GM23338 (cell line): ENCODE results near the gene SCUBE2. TPM values are rescaled to one million over a fixed set of nuclear protein-coding genes. Genes with fewer than 3 reads are reported as not detected.

ENCODE experiments used
- ATAC-seq: fragments of 200-7000 bp; cut with Tn5 transposase; 3 replicates; pipeline ENCODE4 v1.9.1; 2020
- DNase-seq: peaks from one replicate; pipeline ENCODE4 v3.0.0-alpha.2; 2015; ENCODE audit warnings: low spot score
- H2AFZ ChIP-seq: fragments of 200-600 bp; sonication (generic); 2 replicates; pipeline ENCODE4 v1.8.0; 2016; ENCODE audit warnings: antibody characterized with exemption, mild to moderate bottlenecking, moderate library complexity
- H3F3A ChIP-seq: fragments of 200-600 bp; sonication (generic); replicated peaks from 2 replicates; pipeline ENCODE4 v1.8.0; 2017; ENCODE audit warnings: antibody characterized with exemption, mixed run types, low read depth
- H3K27ac ChIP-seq: fragments of 200-600 bp; sonication (generic); 2 replicates; pipeline ENCODE4 v1.6.1; 2016; ENCODE audit warnings: low read depth
- H3K27me3 ChIP-seq: fragments of 200-600 bp; sonication (generic); 2 replicates; pipeline ENCODE4 v1.8.0; 2016; ENCODE audit warnings: mild to moderate bottlenecking, mixed run types, moderate library complexity; ENCODE audit not compliant: insufficient read depth
- H3K36me3 ChIP-seq: fragments of 200-600 bp; sonication (generic); 2 replicates; pipeline ENCODE4 v1.8.0; 2016; ENCODE audit warnings: mild to moderate bottlenecking; ENCODE audit not compliant: insufficient read depth
- H3K4me1 ChIP-seq: fragments of 200-600 bp; sonication (generic); 2 replicates; pipeline ENCODE4 v1.8.0; 2016; ENCODE audit warnings: mild to moderate bottlenecking, moderate library complexity; ENCODE audit not compliant: insufficient read depth
- H3K4me2 ChIP-seq: fragments of 200-600 bp; sonication (generic); 2 replicates; pipeline ENCODE4 v1.7.1; 2017; ENCODE audit warnings: mixed run types
- H3K4me3 ChIP-seq: fragments of 200-600 bp; sonication (generic); 2 replicates; pipeline ENCODE4 v1.6.1; 2016; ENCODE audit warnings: mixed run types
- H3K79me2 ChIP-seq: fragments of 200-600 bp; sonication (generic); replicated peaks from 2 replicates; pipeline ENCODE4 v1.8.0; 2017; ENCODE audit warnings: mild to moderate bottlenecking; ENCODE audit not compliant: insufficient read depth
- H3K9me2 ChIP-seq: fragments of 200-600 bp; sonication (generic); 2 replicates; pipeline ENCODE4 v1.8.0; 2017; ENCODE audit not compliant: insufficient read depth
- H4K20me1 ChIP-seq: fragments of 200-600 bp; sonication (generic); replicated peaks from 2 replicates; pipeline ENCODE4 v1.8.0; 2017; ENCODE audit warnings: mild to moderate bottlenecking; ENCODE audit not compliant: insufficient read depth
- H3K27ac Mint-ChIP-seq: 2 replicates; pipeline ENCODE4 v1.8.0; 2020; ENCODE audit warnings: inconsistent platforms, mild to moderate bottlenecking, moderate library complexity, mixed read lengths
- H3K27me3 Mint-ChIP-seq: 3 replicates; pipeline ENCODE4 v1.8.0; 2022; ENCODE audit warnings: low read depth, mild to moderate bottlenecking, moderate library complexity, mixed read lengths, inconsistent platforms; ENCODE audit not compliant: insufficient read depth, poor library complexity
- H3K36me3 Mint-ChIP-seq: 3 replicates; pipeline ENCODE4 v1.8.0; 2021; ENCODE audit warnings: low read depth, mild to moderate bottlenecking, inconsistent platforms, moderate library complexity, mixed read lengths
- H3K4me1 Mint-ChIP-seq: 3 replicates; pipeline ENCODE4 v1.8.0; 2020; ENCODE audit warnings: mild to moderate bottlenecking, inconsistent platforms, mixed read lengths
- H3K4me3 Mint-ChIP-seq: 3 replicates; pipeline ENCODE4 v1.8.0; 2021; ENCODE audit warnings: moderate library complexity, mild to moderate bottlenecking, inconsistent platforms, mixed read lengths
- H3K9me3 Mint-ChIP-seq: 3 replicates; pipeline ENCODE4 v1.8.0; 2020; ENCODE audit warnings: moderate library complexity, mild to moderate bottlenecking, inconsistent platforms, mixed read lengths
- CREB1 ChIP-seq: fragments of 250-450 bp; sonication (Bioruptor Pico); IDR thresholded peaks from 2 replicates; pipeline ENCODE4 v1.5.0; 2020; ENCODE audit warnings: low read depth, mild to moderate bottlenecking, moderate library complexity
- CTCF ChIP-seq, 2 experiments: fragments of 200-600 bp in 1 of 2; sonication (generic) in 1 of 2; conservative IDR thresholded peaks; 2 replicates each; pipeline versions ENCODE4 v1.5.1 to v1.6.1; 2016 to 2017; ENCODE audit warnings: antibody characterized with exemption in 2 of 2, low read depth in 2 of 2, mild to moderate bottlenecking in 2 of 2, moderate library complexity in 1 of 2
- ETS1 ChIP-seq: IDR thresholded peaks from 2 replicates; pipeline ENCODE4 v1.6.1; 2016; ENCODE audit warnings: antibody characterized with exemption
- EZH2 ChIP-seq: fragments of 200-600 bp; sonication (generic); IDR thresholded peaks from one replicate; pipeline ENCODE4 v1.8.0; 2017; ENCODE audit warnings: antibody characterized with exemption, mild to moderate bottlenecking, low read depth; ENCODE audit not compliant: unreplicated experiment
- POLR2AphosphoS5 ChIP-seq: IDR thresholded peaks from 2 replicates; pipeline ENCODE4 v1.6.1; 2016; ENCODE audit warnings: antibody characterized with exemption, low read depth
- STAT1 ChIP-seq: IDR thresholded peaks from one replicate; pipeline ENCODE4 v1.6.1; 2016; ENCODE audit warnings: antibody characterized with exemption; ENCODE audit not compliant: unreplicated experiment
- ZNF331 ChIP-seq: fragments of 250-450 bp; sonication (Bioruptor Pico); IDR thresholded peaks from 2 replicates; pipeline ENCODE4 v1.5.0; 2020; ENCODE audit warnings: low read depth, mild to moderate bottlenecking, moderate library complexity
- ZNF462 ChIP-seq: fragments of 250-450 bp; sonication (Bioruptor Pico); IDR thresholded peaks from 2 replicates; pipeline ENCODE4 v1.5.0; 2020; ENCODE audit warnings: mild to moderate bottlenecking, moderate library complexity
- polyA plus RNA-seq: library from polyadenylated mRNA; unstranded; fragments of >200 nt; fragmentation: Nextera tagmentation; extraction: Ambion mirVana; gene quantifications from 2 replicates; pipeline ENCODE4 v1.2.1, GENCODE V29; 2016
- total RNA-seq: library from RNA; depleted of rRNA; stranded (reverse); fragments of >200 nt; shearing (Covaris generic); gene quantifications from 2 replicates; pipeline ENCODE4 v1.2.3, GENCODE V29; 2014
- TF ChIP-seq, protein P1 (sequence below): IDR thresholded peaks from one replicate; pipeline ENCODE4 v1.6.1; 2018; ENCODE audit warnings: antibody characterized with exemption; ENCODE audit not compliant: unreplicated experiment

SCUBE2 gene
- total and polyA plus RNA-seq, 2 experiments from 2014 or later, result 0.47 to 0.63 TPM

DNA sequence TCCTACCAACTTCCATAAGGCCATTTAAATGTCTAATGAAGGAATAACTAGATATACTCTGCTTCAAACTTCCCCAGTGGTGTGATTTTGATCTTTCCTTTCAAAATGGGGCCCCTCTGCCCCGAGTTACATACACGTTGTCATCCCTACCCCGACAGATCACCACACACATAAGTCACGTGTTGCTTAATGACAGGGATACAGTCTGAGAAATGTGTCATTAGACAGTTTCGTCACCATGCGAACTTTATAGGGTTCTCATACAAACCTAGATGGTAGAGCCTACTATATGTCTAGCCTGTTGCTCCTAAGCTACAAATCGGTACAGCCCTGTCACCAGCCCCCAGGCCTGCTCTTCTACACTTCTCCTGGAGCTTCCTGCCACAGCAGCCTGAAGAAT lies 49.8 kb upstream of the SCUBE2 start (continued):
- no peak for TF ChIP-seq ZNF462 (CRISPR knock-in tag)

GRCh38 chr11:9139628-9140357 lies 48.4 kb upstream of the SCUBE2 start:
- Mint-ChIP-seq H3K36me3 (peaks cover 42% of the 10 kb centered on the region), H3K9me3 (no peaks in the 10 kb centered on the region), H3K4me1 (peaks cover 19% of the 10 kb centered on the region), H3K27me3 (peaks cover 4% of the 10 kb centered on the region), H3K27ac (peak overlapping the region; percentile 13; the same call in 1 of the 2 replicates), H3K4me3 (no peak overlapping the region)
- no peak overlapping the region for H3K27ac ChIP-seq
- peaks cover 28% of the 10 kb centered on the region for H3K36me3 ChIP-seq
- no peak overlapping the region for H3K4me2 ChIP-seq
- H3K4me3 ChIP-seq, result no peak overlapping the region
- H3F3A ChIP-seq, result 0 out of 2 replicates have a peak, but pooled peaks cover 4% of the 10 kb centered on the region
- no peak for ATAC-seq
- DNase-seq, result no peak
- H2AFZ ChIP-seq, result no peak overlapping the region
- H4K20me1 ChIP-seq, result peaks cover 5% of the 10 kb centered on the region; the same call in 1 of the 2 replicates
- no peaks in the 10 kb centered on the region for H3K27me3 ChIP-seq
- H3K9me2 ChIP-seq, result no peaks in the 10 kb centered on the region
- H3K4me1 ChIP-seq, result peaks cover 9% of the 10 kb centered on the region; the same call in 1 of the 2 replicates
- H3K79me2 ChIP-seq, result no peaks in the 10 kb centered on the region
- TF ChIP-seq CTCF (conservative IDR thresholded peaks at IDR 0.05; ENCODE audit: low read depth in 2 of 2) (no peak), EZH2 (no peak), STAT1 (no peak), ZNF331 (CRISPR knock-in tag) (no peak), ETS1 (no peak), POLR2AphosphoS5 (no peak), CREB1 (CRISPR knock-in tag) (no peak)
- TF ChIP-seq, protein P1, sequence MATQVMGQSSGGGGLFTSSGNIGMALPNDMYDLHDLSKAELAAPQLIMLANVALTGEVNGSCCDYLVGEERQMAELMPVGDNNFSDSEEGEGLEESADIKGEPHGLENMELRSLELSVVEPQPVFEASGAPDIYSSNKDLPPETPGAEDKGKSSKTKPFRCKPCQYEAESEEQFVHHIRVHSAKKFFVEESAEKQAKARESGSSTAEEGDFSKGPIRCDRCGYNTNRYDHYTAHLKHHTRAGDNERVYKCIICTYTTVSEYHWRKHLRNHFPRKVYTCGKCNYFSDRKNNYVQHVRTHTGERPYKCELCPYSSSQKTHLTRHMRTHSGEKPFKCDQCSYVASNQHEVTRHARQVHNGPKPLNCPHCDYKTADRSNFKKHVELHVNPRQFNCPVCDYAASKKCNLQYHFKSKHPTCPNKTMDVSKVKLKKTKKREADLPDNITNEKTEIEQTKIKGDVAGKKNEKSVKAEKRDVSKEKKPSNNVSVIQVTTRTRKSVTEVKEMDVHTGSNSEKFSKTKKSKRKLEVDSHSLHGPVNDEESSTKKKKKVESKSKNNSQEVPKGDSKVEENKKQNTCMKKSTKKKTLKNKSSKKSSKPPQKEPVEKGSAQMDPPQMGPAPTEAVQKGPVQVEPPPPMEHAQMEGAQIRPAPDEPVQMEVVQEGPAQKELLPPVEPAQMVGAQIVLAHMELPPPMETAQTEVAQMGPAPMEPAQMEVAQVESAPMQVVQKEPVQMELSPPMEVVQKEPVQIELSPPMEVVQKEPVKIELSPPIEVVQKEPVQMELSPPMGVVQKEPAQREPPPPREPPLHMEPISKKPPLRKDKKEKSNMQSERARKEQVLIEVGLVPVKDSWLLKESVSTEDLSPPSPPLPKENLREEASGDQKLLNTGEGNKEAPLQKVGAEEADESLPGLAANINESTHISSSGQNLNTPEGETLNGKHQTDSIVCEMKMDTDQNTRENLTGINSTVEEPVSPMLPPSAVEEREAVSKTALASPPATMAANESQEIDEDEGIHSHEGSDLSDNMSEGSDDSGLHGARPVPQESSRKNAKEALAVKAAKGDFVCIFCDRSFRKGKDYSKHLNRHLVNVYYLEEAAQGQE, result no peak
